ENCODE measurements around the gene SLC15A2. TPM values are rescaled to one million over a fixed set of nuclear protein-coding genes. Genes with fewer than 3 reads are reported as not detected.

Gene SLC15A2
- total and polyA plus RNA-seq, 9 of the 15 experiments (the other 6 are each of a cell fraction or from before 2014, with no cell fraction given): 0.05 to 0.53 (median 0.25) TPM; not detected in 1

GRCh38 chr3:121943431-121943830, 49.2 kb downstream of the SLC15A2 start:
- POLR2A ChIA-PET: no interaction called here
- Histone ChIP-seq H3K9me3 (replicated peaks; ENCODE audit: control insufficient read depth, insufficient read depth, low read depth, low read length) (no peaks in the 10 kb centered on the region), H3K27me3 (ENCODE audit: control insufficient read depth in 2 of 2, insufficient read depth in 2 of 2, low read length in 2 of 2) (no peaks in the 10 kb centered on the region), H3K9me1 (ENCODE audit: control insufficient read depth, insufficient read depth, low read length) (no peaks in the 10 kb centered on the region), H3K9ac (ENCODE audit: insufficient read depth in 1 of 2, low read depth in 2 of 2, low read length in 2 of 2) (no peak overlapping the region), H4K20me1 (replicated peaks; ENCODE audit: control insufficient read depth, insufficient read depth, low read length) (no peaks in the 10 kb centered on the region), H3K79me2 (ENCODE audit: control insufficient read depth, insufficient read depth, low read length) (no peaks in the 10 kb centered on the region), H3K27ac (ENCODE audit: extremely low read depth, low read depth, low read length) (no peak overlapping the region), H3K4me3 (no peak overlapping the region), H3K4me1 (replicated peaks in 1 of 2; ENCODE audit: control insufficient read depth in 2 of 2, insufficient read depth in 2 of 2, low read length in 2 of 2) (no peaks in the 10 kb centered on the region), H3K4me2 (ENCODE audit: insufficient read depth, low read length) (no peak overlapping the region), H2AFZ (ENCODE audit: low read depth, low read length) (no peak overlapping the region), H3K36me3 (ENCODE audit: control insufficient read depth, insufficient read depth, low read length) (no peaks in the 10 kb centered on the region)
- intact Hi-C loops (cut with micrococcal nuclease): no loop called here
- ATAC-seq (no peak), FAIRE-seq (no peak), DNase-seq (ENCODE audit: extremely low read depth in 1 of 4, low spot score in 3 of 4) (no peak)
- BruUV-seq (replicated peaks): no TSS peak
- CTCF ChIA-PET (ENCODE audit: low intra/inter-chr PET ratio): no interaction called here
- in situ Hi-C loops (cut with MboI): no loop called here
- no peak for TF ChIP-seq ZHX1 (conservative IDR thresholded peaks at IDR 0.05; ENCODE audit: low read length)
- TF ChIP-seq DMBX1 (CRISPR knock-in tag; IDR thresholded peaks at IDR 0.05; ENCODE audit: borderline replicate concordance): no peak
- TF ChIP-seq TBP (optimal IDR thresholded peaks at IDR 0.05; ENCODE audit: low read depth, low read length): no peak
- TF ChIP-seq CTBP1 (IDR thresholded peaks at IDR 0.05; ENCODE audit: borderline replicate concordance): no peak
- TF ChIP-seq HOXB6 (CRISPR knock-in tag; IDR thresholded peaks at IDR 0.05; ENCODE audit: borderline replicate concordance): no peak
- no peak for TF ChIP-seq FOXO4 (CRISPR knock-in tag; IDR thresholded peaks at IDR 0.05)
- TF ChIP-seq MCM7 (IDR thresholded peaks at IDR 0.05): no peak
- TF ChIP-seq SREBF1 (IDR thresholded peaks at IDR 0.05; ENCODE audit: borderline replicate concordance, low read depth, low read length): no peak

Data from K562 (cell line).